Neural progenitor cell (in vitro differentiated cells): ENCODE measurements around the gene MYCBP2. TPM values are rescaled to one million over a fixed set of nuclear protein-coding genes. Genes with fewer than 3 reads are reported as not detected.

Source experiments
- DNase-seq: peaks from one replicate; pipeline ENCODE4 v3.0.0-alpha.2; 2016; ENCODE audit warnings: low spot score
- H2AFZ ChIP-seq: fragments of 200-600 bp; sonication (generic); replicated peaks from 2 replicates; pipeline ENCODE4 v1.6.1; 2016; ENCODE audit warnings: antibody characterized with exemption
- H3F3A ChIP-seq: fragments of 200-600 bp; sonication (generic); 2 replicates; pipeline ENCODE4 v1.6.1; 2016; ENCODE audit warnings: antibody characterized with exemption, low read depth
- H3K27ac ChIP-seq: fragments of 200-600 bp; sonication (generic); 2 replicates; pipeline ENCODE4 v1.5.1; 2016; ENCODE audit warnings: mild to moderate bottlenecking
- H3K27me3 ChIP-seq: fragments of 200-600 bp; sonication (generic); 2 replicates; pipeline ENCODE4 v1.6.1; 2016; ENCODE audit warnings: mild to moderate bottlenecking, moderate library complexity
- H3K36me3 ChIP-seq: fragments of 200-600 bp; sonication (generic); 2 replicates; pipeline ENCODE4 v1.5.1; 2016
- H3K4me1 ChIP-seq: fragments of 200-600 bp; sonication (generic); 2 replicates; pipeline ENCODE4 v1.6.1; 2016; ENCODE audit warnings: mixed run types
- H3K4me2 ChIP-seq: fragments of 200-600 bp; sonication (generic); 2 replicates; pipeline ENCODE4 v1.6.1; 2016
- H3K4me3 ChIP-seq: fragments of 200-600 bp; sonication (generic); 2 replicates; pipeline ENCODE4 v1.5.1; 2016
- H3K79me2 ChIP-seq: fragments of 200-600 bp; sonication (generic); 2 replicates; pipeline ENCODE4 v1.6.1; 2016; ENCODE audit warnings: low read depth
- H3K9ac ChIP-seq: fragments of 200-600 bp; sonication (generic); 2 replicates; pipeline ENCODE4 v1.6.1; 2016
- H3K9me3 ChIP-seq: fragments of 200-600 bp; sonication (generic); 2 replicates; pipeline ENCODE4 v1.5.1; 2016; ENCODE audit warnings: low read depth
- H4K20me1 ChIP-seq: fragments of 200-600 bp; sonication (generic); 2 replicates; pipeline ENCODE4 v1.6.1; 2016; ENCODE audit warnings: low read depth
- H3K27ac Mint-ChIP-seq: 3 replicates; pipeline ENCODE4 v1.8.0; 2021; ENCODE audit warnings: mixed read lengths
- H3K27me3 Mint-ChIP-seq: 2 replicates; pipeline ENCODE4 v1.8.0; 2022; ENCODE audit warnings: low read depth, mild to moderate bottlenecking, inconsistent platforms, moderate library complexity, mixed read lengths; ENCODE audit not compliant: insufficient read depth
- H3K36me3 Mint-ChIP-seq: 3 replicates; pipeline ENCODE4 v1.8.0; 2021; ENCODE audit warnings: mixed read lengths
- H3K4me1 Mint-ChIP-seq: 3 replicates; pipeline ENCODE4 v1.8.0; 2021; ENCODE audit warnings: mixed read lengths
- H3K4me3 Mint-ChIP-seq: 3 replicates; pipeline ENCODE4 v1.8.0; 2021; ENCODE audit warnings: mild to moderate bottlenecking, moderate library complexity, mixed read lengths
- H3K9me3 Mint-ChIP-seq: 3 replicates; pipeline ENCODE4 v1.8.0; 2020; ENCODE audit warnings: mixed read lengths
- CTCF ChIP-seq: fragments of 200-600 bp; sonication (generic); IDR thresholded peaks from 2 replicates; pipeline ENCODE4 v1.5.1; 2017; ENCODE audit warnings: antibody characterized with exemption, mild to moderate bottlenecking
- EZH2 ChIP-seq: fragments of 200-600 bp; sonication (generic); IDR thresholded peaks from 2 replicates; pipeline ENCODE4 v1.6.1; 2017; ENCODE audit warnings: antibody characterized with exemption, mild to moderate bottlenecking, moderate library complexity
- EZH2phosphoT487 ChIP-seq: fragments of 200-600 bp; sonication (generic); IDR thresholded peaks from 2 replicates; pipeline ENCODE4 v1.6.1; 2017; ENCODE audit warnings: antibody characterized with exemption
- total RNA-seq: library from RNA; depleted of rRNA; stranded (reverse); fragments of >200 nt; gene quantifications from 2 replicates; pipeline ENCODE4 v1.2.3, GENCODE V29; 2015; ENCODE audit warnings: low replicate concordance

MYCBP2 gene
- total RNA-seq, 1 donor from 2014 or later, result 37.8 TPM

- H3K4me1 ChIP-seq, result no peaks in the 10 kb centered on the region
- Mint-ChIP-seq H3K27ac (no peak overlapping the region), H3K9me3 (no peaks in the 10 kb centered on the region), H3K27me3 (no peaks in the 10 kb centered on the region), H3K36me3 (peaks cover 14% of the 10 kb centered on the region), H3K4me1 (no peaks in the 10 kb centered on the region), H3K4me3 (no peak overlapping the region)
- no peak overlapping the region for H3K27ac ChIP-seq
- no peak overlapping the region for H3K4me2 ChIP-seq
- no peaks in the 10 kb centered on the region for H3K79me2 ChIP-seq
- no peak for DNase-seq
- TF ChIP-seq CTCF (no peak), EZH2 (no peak), EZH2phosphoT487 (no peak)
- H3F3A ChIP-seq, result no peaks in the 10 kb centered on the region
- no peaks in the 10 kb centered on the region for H3K36me3 ChIP-seq
- H3K9me3 ChIP-seq, result no peaks in the 10 kb centered on the region
- H3K27me3 ChIP-seq, result no peaks in the 10 kb centered on the region
- H4K20me1 ChIP-seq, result no peaks in the 10 kb centered on the region
- H3K4me3 ChIP-seq, result no peak overlapping the region
- no peak overlapping the region for H2AFZ ChIP-seq
- H3K9ac ChIP-seq, result no peak overlapping the region
Observed at GRCh38 chr13:77219401-77219800, 107.5 kb downstream of the MYCBP2 start.

- no peaks in the 10 kb centered on the region for H3K9me3 ChIP-seq
- no peaks in the 10 kb centered on the region for H4K20me1 ChIP-seq
- no peaks in the 10 kb centered on the region for H3K79me2 ChIP-seq
- H3K4me3 ChIP-seq, result no peak overlapping the region
- Mint-ChIP-seq H3K4me1 (no peaks in the 10 kb centered on the region), H3K4me3 (no peak overlapping the region), H3K27me3 (no peaks in the 10 kb centered on the region), H3K36me3 (peaks cover 10% of the 10 kb centered on the region), H3K27ac (no peak overlapping the region), H3K9me3 (no peaks in the 10 kb centered on the region)
- no peak overlapping the region for H3K4me2 ChIP-seq
- no peaks in the 10 kb centered on the region for H3K36me3 ChIP-seq
- no peaks in the 10 kb centered on the region for H3F3A ChIP-seq
- no peak overlapping the region for H3K27ac ChIP-seq
- no peaks in the 10 kb centered on the region for H3K27me3 ChIP-seq
- TF ChIP-seq EZH2, result no peak
- TF ChIP-seq EZH2phosphoT487, result no peak
- TF ChIP-seq CTCF, result no peak
- H3K9ac ChIP-seq, result no peak overlapping the region
- DNase-seq, result no peak
- no peak overlapping the region for H2AFZ ChIP-seq
- no peaks in the 10 kb centered on the region for H3K4me1 ChIP-seq
Observed at GRCh38 chr13:77218274-77218673, 108.6 kb downstream of the MYCBP2 start.

GRCh38 chr13:77215543-77215942 lies 111.4 kb downstream of the MYCBP2 start:
- H3K79me2 ChIP-seq, result no peaks in the 10 kb centered on the region
- no peaks in the 10 kb centered on the region for H3K36me3 ChIP-seq
- no peaks in the 10 kb centered on the region for H3K9me3 ChIP-seq
- H3K4me2 ChIP-seq, result no peak overlapping the region
- H3K27ac Mint-ChIP-seq, result no peak overlapping the region
- H3K4me3 Mint-ChIP-seq, result no peak overlapping the region
- H3K27ac ChIP-seq, result no peak overlapping the region
- H3F3A ChIP-seq, result no peaks in the 10 kb centered on the region
- H2AFZ ChIP-seq, result no peak overlapping the region
- peaks cover 13% of the 10 kb centered on the region for H3K36me3 Mint-ChIP-seq
- H3K9ac ChIP-seq, result no peak overlapping the region
- H3K4me3 ChIP-seq, result no peak overlapping the region
- H4K20me1 ChIP-seq, result no peaks in the 10 kb centered on the region
- H3K4me1 ChIP-seq, result no peaks in the 10 kb centered on the region
- DNase-seq, result no peak
- no peaks in the 10 kb centered on the region for H3K27me3 ChIP-seq
- no peaks in the 10 kb centered on the region for H3K4me1 Mint-ChIP-seq
- H3K27me3 Mint-ChIP-seq, result no peaks in the 10 kb centered on the region
- TF ChIP-seq EZH2 (no peak), CTCF (no peak), EZH2phosphoT487 (no peak)
- H3K9me3 Mint-ChIP-seq, result no peaks in the 10 kb centered on the region

GRCh38 chr13:77213644-77214043 lies 113.2 kb downstream of the MYCBP2 start:
- H3K27me3 ChIP-seq, result no peaks in the 10 kb centered on the region
- H3K4me3 ChIP-seq, result no peak overlapping the region
- no peaks in the 10 kb centered on the region for H3K36me3 ChIP-seq
- Mint-ChIP-seq H3K9me3 (no peaks in the 10 kb centered on the region), H3K4me1 (no peaks in the 10 kb centered on the region), H3K36me3 (peaks cover 19% of the 10 kb centered on the region), H3K27me3 (no peaks in the 10 kb centered on the region), H3K27ac (no peak overlapping the region), H3K4me3 (no peak overlapping the region)
- no peaks in the 10 kb centered on the region for H3K9me3 ChIP-seq
- TF ChIP-seq CTCF (no peak), EZH2 (no peak)
- no peaks in the 10 kb centered on the region for H3K4me1 ChIP-seq
- H3K9ac ChIP-seq, result no peak overlapping the region
- no peak overlapping the region for H3K4me2 ChIP-seq
- no peaks in the 10 kb centered on the region for H3F3A ChIP-seq
- no peaks in the 10 kb centered on the region for H3K79me2 ChIP-seq
- no peak overlapping the region for H3K27ac ChIP-seq
- H2AFZ ChIP-seq, result no peak overlapping the region
- H4K20me1 ChIP-seq, result no peaks in the 10 kb centered on the region
- no peak for DNase-seq
